GM18520 (cell line): ENCODE results near the gene OBI1.
"Not testable (repeated sequence)": the region's sequence is repeated elsewhere in the genome, so short reads cannot be mapped to it uniquely, and the experiment has no call there.

Experiments
- ATAC-seq: cut with Tn5 transposase; IDR thresholded peaks from one replicate; pipeline ENCODE4 v1.9.1; 2021; ENCODE audit not compliant: unreplicated experiment

OBI1 gene

DNA sequence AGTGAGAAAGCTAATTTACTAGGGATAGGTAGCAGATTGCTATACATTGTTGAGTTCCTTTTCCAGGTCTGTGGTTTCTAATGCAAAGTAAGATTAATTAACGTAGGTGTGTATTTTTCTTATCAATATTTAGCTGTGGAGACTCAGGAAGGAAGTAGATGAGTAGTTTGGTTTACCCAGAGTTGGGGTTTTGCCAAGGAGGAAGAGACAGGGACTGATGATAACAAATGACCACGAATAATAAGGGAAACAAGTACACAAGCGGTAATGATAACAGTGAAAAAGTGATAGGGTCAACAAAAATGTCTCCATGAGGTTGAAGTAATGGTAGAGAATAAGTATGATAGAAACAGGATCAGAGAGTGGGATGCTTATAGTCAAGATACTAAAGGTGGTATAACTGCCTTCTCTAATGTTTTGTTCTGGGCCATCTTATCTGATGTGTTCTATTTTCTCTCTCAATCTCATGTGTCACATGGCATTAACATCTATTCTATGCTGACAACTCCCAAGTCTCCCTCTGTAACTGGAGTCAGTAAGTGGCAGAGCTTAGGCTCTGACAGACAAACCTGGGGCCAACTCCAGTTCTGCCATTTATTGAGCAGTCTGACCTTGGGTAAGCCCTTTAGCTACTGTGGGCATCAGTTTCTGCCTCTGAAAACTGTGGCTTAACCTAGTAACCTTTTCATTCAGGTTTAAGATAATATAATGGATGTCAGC is 8.8 kb downstream of the OBI1 start:
- no peak for ATAC-seq

DNA sequence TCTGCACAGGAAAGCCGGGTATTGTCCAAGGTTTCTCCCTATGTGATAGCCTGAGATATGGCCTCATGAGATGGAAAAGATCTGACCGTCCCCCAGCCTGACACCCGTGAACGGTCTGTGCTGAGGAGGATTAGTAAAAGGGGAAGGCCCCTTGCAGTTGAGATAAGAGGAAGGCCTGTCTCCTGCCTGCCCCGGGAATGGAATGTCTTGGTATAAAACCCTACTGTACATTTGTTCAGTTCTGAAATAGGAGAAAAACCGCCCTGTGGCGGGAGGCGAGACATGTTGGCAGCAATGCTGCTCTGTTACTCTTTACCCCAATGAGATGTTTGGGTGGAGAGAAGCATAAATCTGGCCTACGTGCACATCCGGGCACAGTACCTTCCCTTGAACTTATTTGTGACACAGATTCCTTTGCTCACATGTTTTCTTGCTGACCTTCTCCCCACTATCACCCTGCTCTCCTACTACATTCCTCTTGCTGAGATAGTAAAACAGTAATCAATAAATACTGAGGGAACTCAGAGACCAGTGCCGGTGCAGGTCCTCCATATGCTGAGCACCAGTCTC is 11.8 kb downstream of the OBI1 start:
- ATAC-seq = not testable (repeated sequence)

DNA sequence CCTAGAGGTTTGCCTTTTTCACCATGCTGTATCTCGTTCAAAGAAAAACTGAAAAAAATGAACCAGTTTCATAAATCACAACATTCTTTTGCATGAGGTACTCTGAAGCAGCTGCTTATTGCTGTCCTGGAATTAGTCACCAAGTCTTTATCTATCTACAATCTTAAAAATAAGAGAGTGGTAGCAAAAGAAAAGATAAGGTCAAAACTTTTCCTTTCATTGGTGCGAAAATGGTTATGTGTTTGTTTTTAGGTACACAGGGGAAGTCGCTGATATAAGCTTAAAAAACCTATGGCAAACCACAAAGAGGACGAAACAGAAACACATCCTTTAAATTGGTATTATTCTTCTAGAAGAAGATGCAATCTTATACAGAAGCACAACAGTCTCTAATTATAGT is 20.7 kb downstream of the OBI1 start:
- ATAC-seq = peak; percentile 57

DNA sequence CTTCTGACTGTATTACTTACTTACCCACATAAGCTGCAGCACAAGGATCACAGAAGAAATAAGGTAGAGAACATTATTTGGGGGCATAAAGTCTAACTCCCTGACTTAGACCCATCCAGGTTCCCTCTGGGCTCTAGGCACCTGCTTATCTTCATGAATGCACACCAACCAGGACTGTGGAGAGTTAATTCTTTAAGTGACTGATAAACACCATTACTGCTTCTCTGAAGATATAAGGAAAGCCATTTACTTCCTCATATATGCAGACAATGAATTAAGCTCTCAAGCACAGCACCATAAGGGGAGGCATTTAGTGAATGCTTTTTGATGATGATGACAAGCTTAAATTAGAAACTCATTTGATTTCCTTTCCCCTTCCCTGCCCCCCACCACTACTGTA is 22.5 kb downstream of the OBI1 start:
- ATAC-seq = no peak

DNA sequence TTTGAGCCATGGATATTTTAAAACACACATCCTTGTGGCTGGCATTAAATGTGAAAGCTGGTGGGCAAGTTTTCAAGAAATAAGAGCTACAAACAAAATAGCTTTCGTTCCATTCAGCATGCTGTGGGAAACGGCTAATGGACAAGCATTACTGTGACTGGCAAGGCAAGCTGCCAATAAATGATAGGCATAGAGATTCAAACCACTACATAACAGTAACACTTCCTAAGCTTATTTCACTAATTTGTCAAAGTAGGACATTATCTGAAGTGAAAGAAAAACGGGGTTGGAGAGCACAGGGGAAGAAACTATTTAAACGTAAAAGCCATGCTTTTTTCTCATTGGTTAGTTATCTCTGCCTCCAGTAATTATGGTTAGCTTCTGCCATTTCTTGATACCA is 26.0 kb downstream of the OBI1 start:
- ATAC-seq = no peak

DNA sequence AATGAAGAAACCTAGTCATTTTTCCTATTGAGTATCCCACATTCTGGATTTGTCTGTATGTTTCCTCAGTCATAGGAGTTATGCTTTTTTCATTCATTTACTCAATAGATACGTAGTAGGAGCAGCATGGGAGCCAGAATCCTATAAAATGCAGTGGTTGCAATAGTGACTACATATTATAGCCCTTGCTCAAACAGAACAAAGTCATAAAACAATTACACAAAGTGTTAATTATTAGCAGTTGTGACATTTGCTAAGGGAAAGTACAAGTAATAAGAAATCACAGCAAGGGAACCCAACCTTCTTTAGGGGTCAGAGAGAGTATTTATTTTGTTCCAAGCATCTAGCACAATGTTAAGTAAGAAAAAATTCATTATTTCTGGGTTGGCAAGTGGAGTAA is 27.9 kb downstream of the OBI1 start:
- ATAC-seq = no peak

DNA sequence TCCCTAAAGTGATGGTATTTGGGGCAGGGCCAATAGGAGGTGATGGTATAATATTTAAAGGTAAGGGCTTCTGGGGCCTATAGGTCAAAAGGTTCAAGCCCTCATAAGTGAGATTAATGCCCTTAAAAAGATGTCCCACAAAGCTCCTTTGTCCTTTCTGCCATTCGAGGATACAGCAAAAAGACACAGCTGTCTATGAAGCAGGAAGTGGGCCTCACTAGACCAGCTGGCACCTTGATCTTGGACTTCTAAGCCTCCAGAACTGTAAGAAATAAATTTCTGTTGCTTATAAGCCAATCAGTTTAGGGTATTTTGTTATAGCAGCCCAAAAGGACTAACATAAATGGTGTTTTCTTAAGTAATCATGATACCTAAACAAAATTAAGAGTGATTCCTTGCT is 28.4 kb downstream of the OBI1 start:
- ATAC-seq = no peak

DNA sequence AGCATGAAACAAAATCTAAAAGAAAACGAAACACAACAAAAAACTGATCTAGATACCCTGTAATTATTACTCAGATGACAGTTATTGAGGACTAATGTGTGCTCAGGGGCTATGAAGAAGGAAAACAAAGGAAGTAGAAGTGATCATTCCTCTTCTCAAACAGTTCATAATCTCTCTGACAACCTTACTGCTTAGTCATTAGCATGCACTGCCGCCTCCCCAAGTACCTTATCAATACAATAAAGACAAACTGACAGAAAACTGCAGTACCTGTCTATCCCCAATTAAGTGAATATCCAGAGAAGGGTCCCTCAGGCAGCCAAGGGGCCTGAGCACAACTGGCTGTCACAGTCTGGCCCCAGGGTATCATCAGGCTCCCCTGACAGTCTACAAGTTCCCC is 33.6 kb downstream of the OBI1 start:
- ATAC-seq = no peak

DNA sequence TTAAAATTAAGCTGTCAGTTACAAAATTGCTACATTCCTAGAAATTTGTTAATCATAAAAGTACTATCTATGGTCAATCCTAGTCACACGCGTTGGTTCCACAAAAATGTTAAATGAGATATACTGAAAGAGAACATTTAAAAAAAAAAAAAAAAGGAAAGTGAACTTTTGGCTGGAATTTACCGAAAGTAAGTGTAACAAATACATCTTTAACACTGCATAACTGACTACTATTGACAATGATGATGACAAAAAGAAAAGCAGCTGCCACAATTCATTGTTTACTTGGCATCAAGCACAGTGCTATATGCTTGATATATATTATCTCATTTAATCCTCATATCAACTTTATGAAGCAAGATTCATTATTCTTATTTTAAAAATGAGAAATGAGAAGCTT is 35.8 kb downstream of the OBI1 start:
- ATAC-seq = no peak

DNA sequence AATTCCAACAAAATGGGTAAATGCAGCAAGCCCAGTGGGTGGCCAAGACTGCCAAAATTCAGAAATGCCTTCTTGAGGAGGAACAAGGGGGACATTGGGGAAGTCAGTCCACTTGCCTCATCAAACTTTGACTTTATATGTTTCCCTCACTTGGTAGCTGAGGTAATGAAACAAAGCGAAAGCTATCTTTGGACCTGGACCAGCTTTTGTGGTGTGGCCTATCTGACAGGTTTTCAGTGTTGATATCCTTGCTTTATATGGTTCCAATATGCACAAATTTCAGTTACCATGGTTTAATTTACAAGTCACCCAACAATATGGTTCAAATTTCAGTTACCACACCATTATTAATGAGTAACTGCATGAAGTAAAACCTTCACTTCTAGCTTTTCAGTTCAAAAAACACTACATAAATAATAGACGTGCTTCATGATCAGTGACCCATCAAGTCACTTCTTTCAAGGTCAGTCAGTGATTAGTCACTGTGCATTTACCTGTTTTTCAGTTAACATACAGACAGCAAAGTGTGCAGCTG is 38.0 kb downstream of the OBI1 start:
- ATAC-seq = no peak

DNA sequence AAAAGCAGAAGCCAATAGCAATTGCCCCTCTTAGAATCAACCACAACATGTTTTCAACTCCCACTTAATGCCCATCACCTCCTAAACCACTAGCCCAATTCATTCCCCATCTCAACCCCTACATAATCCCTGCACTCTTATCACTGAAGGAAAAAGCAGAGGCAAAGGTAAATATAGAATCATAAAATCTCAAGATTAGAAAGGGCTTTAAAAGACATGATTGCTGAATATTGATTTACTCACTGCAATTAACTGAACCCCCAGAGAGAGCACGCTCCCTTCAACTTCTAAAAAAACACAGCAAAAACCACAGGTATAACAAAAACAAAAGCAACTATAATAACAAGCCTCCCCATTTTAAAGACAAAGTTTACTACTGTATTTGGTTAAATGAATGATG is 40.5 kb downstream of the OBI1 start:
- ATAC-seq = no peak

DNA sequence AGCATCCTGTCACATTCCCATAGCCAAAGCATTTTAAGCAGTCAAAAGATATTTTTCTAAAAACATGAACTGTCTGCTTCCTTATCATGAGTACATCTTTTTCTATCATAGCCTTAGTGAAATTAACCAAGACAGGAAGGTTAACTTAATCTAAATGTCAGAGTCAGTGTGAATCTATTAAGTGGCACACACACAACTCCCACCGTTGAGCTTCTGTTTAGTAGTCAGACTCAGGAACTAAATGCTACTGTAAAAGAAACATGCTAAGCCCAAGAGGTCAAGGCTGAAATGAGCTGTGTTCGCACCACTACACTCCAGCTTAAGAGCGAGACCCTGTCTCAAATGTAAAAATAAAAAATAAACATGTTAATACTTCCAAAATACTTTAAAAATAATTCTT is 47.9 kb downstream of the OBI1 start:
- no peak for ATAC-seq

DNA sequence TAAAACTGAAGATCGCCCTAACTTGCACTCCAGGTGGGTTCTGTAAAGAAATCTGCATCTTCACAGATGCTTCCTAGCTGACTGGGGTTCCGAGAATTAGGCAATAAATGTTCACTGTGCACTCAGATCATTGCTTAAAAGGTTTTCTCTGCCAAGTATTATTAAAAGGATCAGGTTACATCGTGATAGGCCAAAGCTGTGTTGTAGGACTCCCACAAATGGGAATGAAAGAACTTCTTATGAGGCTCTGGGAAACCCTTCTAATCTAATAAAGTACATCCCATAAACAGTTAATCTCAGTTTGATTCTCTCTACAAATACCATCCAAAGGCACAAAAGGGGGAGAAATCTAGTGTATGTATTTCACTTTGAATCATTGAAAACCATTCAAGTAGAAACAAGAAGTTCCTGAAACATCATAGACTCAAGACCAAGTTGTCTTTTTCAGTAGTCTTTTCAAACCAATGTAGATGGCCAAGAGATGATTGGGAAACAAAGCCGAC is 48.5 kb downstream of the OBI1 start:
- ATAC-seq = no peak

DNA sequence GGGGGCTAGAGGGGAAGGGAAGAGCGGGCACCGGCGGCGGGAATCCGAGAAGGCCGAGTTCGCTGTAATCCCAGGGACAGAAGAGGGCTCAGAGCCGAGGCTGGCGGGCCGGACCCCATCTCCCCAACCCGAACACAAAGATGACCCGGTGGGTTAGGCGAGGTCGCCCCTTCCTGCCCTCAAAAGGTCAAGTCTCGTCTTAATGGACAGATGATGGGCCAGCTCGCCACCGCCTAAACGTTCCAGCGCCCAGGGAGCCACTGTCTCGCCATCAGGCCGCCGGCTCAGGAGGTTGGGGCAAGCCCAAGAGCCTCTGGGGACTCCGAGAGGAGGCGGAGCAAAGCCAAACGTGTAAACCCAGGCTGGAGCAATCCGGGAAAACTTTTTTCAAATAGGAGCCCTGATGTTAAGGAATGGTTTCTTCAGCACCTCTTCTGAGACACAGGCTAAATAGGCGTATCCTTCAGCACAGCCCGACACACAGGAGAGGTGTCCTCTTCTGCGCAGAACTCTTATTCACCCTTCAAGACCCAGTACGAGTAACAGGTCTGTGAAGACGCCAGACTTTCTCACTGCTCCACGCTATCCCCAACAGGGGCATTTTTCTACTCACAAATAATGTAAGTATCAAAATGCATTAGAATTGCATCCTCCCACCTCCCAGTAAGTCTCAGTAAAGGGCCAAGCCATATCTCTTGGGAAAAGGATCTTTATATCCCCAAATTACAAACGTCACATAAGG is 49.3 kb downstream of the OBI1 start:
- ATAC-seq = no peak

DNA sequence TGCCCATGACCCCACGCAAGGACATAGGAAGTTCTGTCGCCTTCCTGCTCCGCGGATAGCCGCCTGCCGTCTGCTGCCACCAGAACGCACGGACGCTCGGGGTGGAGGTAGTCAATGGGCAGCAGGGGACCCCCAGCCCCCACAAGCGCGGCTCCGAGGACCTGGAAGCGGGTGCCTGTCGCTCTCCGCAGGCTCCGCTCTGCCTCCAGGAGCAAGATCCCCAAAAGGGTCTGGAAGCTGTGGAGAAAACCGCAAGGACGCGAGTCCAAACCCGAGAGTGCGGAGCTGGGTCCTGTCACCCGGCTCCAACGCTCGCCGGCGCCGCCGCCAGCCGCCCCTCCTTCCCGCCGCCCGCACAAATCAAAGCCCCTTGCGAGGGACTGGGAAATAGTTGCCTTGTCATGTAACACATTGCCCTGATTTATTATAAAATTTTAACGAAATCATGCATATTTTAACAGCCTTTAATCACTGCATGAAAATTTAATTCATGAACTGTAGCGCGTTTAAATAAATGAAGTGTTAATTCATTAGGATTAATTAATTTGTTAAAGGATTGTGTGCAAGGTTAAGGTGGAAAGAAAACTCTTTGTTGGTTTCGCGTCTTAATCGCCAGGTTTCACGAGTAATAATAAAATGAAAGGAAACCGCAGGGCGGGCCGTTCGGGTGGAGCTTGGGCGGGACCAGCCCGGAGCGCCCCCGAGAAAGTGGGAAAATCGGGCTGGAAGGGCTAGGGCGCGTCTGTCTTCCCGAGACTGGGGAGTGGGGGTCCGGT is 50.1 kb downstream of the OBI1 start:
- ATAC-seq = no peak

DNA sequence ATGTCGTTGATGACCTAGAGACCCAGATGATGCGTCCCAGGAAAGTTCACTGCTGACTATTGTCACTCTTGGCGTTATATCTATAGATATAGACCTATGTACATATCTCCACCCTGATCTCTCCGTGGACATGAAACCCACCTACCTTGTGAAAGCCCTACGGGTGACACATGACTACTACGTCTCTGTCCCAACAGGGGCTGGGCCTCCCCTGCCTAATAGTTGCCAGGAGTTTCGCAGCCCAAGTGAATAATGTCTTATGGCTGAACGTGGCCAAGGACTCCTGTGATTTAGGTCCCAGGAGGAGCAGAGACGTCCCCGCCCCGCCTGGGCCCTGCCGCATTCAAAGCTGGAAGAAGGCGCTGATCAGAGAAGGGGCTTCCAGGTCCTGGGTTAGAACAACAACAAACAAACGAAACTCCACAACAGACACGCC is 50.7 kb downstream of the OBI1 start:
- ATAC-seq = no peak

DNA sequence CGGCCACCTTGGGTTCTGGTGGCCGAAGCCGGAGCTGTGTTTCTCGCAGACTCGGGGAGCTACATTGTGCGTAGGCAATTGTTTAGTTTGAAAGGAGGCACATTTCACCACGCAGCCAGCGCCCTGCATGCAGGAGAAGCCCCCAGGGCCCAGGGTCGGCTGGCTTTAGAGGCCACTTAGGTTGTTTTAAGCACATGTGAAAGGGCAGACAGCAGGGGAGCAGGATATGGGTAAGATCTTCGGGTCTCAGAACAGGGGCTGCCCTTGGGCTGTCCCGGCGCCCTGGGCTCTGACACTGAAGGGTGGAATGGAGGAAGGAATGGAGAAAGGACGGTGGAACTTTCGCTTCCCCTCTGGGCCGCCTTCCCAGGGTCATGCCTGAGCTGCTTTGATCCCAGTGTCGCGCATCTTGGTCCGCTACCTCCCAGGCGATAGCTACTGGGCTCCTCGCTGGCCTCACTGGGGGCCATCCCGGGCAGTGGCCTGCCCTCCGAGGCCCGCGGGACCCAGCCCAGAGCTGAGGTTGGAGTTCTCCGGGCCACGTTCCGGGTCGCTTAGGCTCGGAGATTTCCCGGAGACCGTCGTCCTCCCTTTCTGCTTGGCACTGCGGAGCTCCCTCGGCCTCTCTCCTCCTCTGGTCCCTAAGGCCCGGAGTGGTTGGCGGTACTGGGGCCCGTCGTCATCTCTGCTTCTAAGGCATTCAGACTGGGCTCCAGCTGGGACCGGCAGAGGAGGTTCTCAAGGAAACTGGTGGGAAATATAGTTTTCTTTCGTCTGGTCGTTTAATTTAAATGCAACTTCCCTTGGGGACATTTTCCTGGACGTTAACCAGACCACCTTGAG is 51.3 kb downstream of the OBI1 start:
- ATAC-seq = no peak

DNA sequence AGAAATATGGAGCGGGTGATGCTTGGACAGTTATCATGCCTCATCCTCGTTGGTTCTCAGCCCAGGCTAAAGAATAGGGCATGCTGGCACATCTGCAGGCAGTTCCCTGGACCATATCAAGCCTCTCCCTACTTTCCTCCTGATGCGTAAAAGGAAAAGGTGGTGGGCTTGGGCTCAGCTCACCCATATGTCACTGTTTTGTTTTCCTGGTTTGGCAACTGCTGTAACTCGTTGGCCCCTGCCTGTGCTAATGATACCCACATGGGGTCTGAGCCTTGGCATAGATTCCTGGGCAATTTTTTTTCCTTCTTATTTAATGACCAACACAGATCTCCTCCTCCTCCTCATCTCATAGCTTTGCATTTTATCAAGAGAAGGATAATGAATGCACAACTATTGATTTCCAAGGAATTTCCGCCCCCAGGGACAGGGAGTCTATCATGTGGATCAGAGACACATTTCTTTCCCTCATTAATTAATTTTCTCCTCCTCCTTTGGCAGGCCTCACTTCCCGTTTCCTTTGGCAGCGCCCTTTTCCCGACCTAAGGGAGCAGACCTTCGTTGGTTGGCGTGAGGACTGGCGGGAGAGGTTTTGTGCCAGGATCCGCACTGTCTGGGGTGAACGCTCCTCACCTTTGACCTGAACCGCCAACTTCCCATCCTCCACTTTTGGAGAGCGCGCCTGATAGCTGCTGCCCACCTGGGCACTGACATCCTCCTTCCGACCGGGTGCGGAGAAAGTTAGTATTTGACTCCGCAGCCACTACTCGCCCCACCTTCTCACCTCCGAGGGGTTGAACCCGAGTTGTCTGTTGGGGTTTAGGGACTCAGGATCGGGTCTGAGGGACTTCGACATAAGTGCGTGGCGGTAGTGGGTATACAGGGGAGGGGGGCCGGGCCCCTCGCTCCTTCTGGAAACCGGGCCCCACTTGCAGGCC is 52.2 kb downstream of the OBI1 start:
- ATAC-seq = no peak
